Hepatocyte (in vitro differentiated cells): ENCODE results near the gene CPN2. TPM values are rescaled to one million over a fixed set of nuclear protein-coding genes. Genes with fewer than 3 reads are reported as not detected.

Experiments
- DNase-seq: peaks from one replicate; pipeline ENCODE4 v3.0.0-alpha.2; 2016; ENCODE audit warnings: low spot score
- H2AFZ ChIP-seq: fragments of 200-600 bp; sonication (generic); 2 replicates; pipeline ENCODE4 v1.6.0; 2016; ENCODE audit warnings: antibody characterized with exemption, mild to moderate bottlenecking
- H3K27ac ChIP-seq: fragments of 200-600 bp; sonication (generic); 2 replicates; pipeline ENCODE4 v1.5.1; 2016; ENCODE audit warnings: mild to moderate bottlenecking
- H3K27me3 ChIP-seq: fragments of 200-600 bp; sonication (generic); 2 replicates; pipeline ENCODE4 v1.6.1; 2016
- H3K36me3 ChIP-seq: fragments of 200-600 bp; sonication (generic); replicated peaks from 2 replicates; pipeline ENCODE4 v1.5.1; 2016; ENCODE audit warnings: low read depth; ENCODE audit not compliant: insufficient read depth
- H3K4me1 ChIP-seq: fragments of 200-600 bp; sonication (generic); 2 replicates; pipeline ENCODE4 v1.5.1; 2016; ENCODE audit warnings: mild to moderate bottlenecking, moderate library complexity; ENCODE audit not compliant: insufficient read depth
- H3K4me2 ChIP-seq: fragments of 200-600 bp; sonication (generic); 2 replicates; pipeline ENCODE4 v1.6.0; 2016
- H3K4me3 ChIP-seq: fragments of 200-600 bp; sonication (generic); 2 replicates; pipeline ENCODE4 v1.5.1; 2016; ENCODE audit warnings: mild to moderate bottlenecking
- H3K79me2 ChIP-seq: fragments of 200-600 bp; sonication (generic); 2 replicates; pipeline ENCODE4 v1.6.0; 2017; ENCODE audit warnings: mild to moderate bottlenecking
- H3K9me2 ChIP-seq: fragments of 200-600 bp; sonication (generic); replicated peaks from 2 replicates; pipeline ENCODE4 v1.6.0; 2017; ENCODE audit warnings: mild to moderate bottlenecking; ENCODE audit not compliant: insufficient read depth
- H3K9me3 ChIP-seq: fragments of 200-600 bp; sonication (generic); 2 replicates; pipeline ENCODE4 v1.5.1; 2016; ENCODE audit warnings: low read depth, mild to moderate bottlenecking
- H4K20me1 ChIP-seq: fragments of 200-600 bp; sonication (generic); 2 replicates; pipeline ENCODE4 v1.6.0; 2016; ENCODE audit warnings: mild to moderate bottlenecking; ENCODE audit not compliant: insufficient read depth, poor library complexity, severe bottlenecking
- EZH2 ChIP-seq: fragments of 200-600 bp; sonication (generic); IDR thresholded peaks from 2 replicates; pipeline ENCODE4 v1.6.1; 2016; ENCODE audit warnings: antibody characterized with exemption, mild to moderate bottlenecking, borderline replicate concordance
- EZH2phosphoT487 ChIP-seq: fragments of 200-600 bp; sonication (generic); IDR thresholded peaks from one replicate; pipeline ENCODE4 v1.6.1; 2018; ENCODE audit warnings: antibody characterized with exemption, mild to moderate bottlenecking, low read depth, moderate library complexity; ENCODE audit not compliant: unreplicated experiment, severe bottlenecking
- WGBS: methylation state at CpG from one replicate; pipeline ENCODE4 v1.1.6; 2016; ENCODE audit warnings: low lambda C conversion rate; ENCODE audit errors: missing lambda C conversion rate; 5-methylcytosine and 5-hydroxymethylcytosine counted together
- polyA plus RNA-seq: library from polyadenylated mRNA; unstranded; fragments of >200 nt; fragmentation: Nextera tagmentation; extraction: Ambion mirVana; gene quantifications from 2 replicates; pipeline ENCODE4 v1.2.1, GENCODE V29; 2016
- total RNA-seq: library from RNA; depleted of rRNA; stranded (reverse); fragments of >200 nt; gene quantifications from 2 replicates; pipeline ENCODE4 v1.2.3, GENCODE V29; 2014
- TF ChIP-seq, protein P1 (sequence below): fragments of 200-600 bp; sonication (generic); IDR thresholded peaks from 2 replicates; pipeline ENCODE4 v1.5.1; 2016; ENCODE audit warnings: antibody characterized with exemption, mild to moderate bottlenecking; ENCODE audit not compliant: poor library complexity

CPN2 gene
- total and polyA plus RNA-seq, 2 experiments from 2014 or later: 3.3 to 4.6 TPM

DNA sequence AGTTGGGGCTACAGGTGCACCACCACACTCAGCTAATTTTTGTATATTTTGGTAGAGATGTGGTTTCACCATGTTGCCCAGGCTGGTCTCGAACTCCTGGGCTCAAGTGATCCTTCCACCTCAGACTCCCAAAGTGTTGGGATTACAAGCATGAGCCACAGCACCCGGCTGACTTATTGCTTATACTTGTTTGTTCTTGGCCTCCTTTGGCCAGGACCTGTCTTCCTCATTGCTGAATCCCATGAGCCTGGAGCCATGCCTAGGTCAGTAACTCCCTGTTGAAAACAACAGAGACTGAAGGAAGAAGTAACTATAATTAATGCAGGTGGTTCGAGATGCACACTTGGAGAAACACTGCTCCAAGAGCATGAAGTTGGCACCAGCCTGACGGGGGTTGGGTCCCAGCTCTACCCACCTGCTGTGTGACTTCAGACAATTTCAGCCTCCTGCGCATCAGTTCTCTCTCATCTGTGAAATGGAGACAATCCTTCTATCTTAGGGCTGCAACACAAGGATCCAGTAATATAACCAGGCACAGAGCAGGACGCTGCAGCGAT lies 38.9 kb downstream of the CPN2 start:
- H3K9me3 ChIP-seq: no peaks in the 10 kb centered on the region
- H3K79me2 ChIP-seq: no peaks in the 10 kb centered on the region
- H3K27me3 ChIP-seq: no peaks in the 10 kb centered on the region
- H3K4me3 ChIP-seq: no peak overlapping the region
- H3K9me2 ChIP-seq: no peaks in the 10 kb centered on the region
- H3K36me3 ChIP-seq: no peaks in the 10 kb centered on the region
- peak overlapping the region; percentile 49 for H3K4me2 ChIP-seq
- no peak for DNase-seq
- H4K20me1 ChIP-seq: no peaks in the 10 kb centered on the region
- H3K4me1 ChIP-seq: peaks cover 41% of the 10 kb centered on the region
- H3K27ac ChIP-seq: peak overlapping the region; percentile 10
- no peak overlapping the region for H2AFZ ChIP-seq
- TF ChIP-seq, protein P1, sequence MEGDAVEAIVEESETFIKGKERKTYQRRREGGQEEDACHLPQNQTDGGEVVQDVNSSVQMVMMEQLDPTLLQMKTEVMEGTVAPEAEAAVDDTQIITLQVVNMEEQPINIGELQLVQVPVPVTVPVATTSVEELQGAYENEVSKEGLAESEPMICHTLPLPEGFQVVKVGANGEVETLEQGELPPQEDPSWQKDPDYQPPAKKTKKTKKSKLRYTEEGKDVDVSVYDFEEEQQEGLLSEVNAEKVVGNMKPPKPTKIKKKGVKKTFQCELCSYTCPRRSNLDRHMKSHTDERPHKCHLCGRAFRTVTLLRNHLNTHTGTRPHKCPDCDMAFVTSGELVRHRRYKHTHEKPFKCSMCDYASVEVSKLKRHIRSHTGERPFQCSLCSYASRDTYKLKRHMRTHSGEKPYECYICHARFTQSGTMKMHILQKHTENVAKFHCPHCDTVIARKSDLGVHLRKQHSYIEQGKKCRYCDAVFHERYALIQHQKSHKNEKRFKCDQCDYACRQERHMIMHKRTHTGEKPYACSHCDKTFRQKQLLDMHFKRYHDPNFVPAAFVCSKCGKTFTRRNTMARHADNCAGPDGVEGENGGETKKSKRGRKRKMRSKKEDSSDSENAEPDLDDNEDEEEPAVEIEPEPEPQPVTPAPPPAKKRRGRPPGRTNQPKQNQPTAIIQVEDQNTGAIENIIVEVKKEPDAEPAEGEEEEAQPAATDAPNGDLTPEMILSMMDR: no peak
- no peak for TF ChIP-seq EZH2
- TF ChIP-seq EZH2phosphoT487: no peak
- 59% methylated on average over 7 of the region's 7 CpGs for WGBS

DNA sequence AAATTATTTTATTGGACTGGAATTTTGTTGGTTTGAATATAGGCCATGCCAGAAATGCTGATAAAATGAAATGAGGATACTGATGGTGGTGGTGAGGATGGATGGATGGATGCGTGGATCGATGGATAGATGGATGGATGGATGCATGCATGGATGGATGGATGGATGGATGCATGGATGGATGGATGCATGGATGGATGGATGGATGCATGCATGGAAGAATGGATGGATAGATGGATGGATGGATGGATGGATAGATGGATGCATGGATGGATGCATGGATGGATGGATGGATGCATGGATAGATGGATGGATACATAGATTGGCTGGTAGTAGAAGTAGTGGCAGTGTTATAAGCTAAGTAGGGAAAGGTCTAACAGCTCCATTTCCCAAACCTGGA lies 40.1 kb downstream of the CPN2 start:
- Histone ChIP-seq H3K4me1 (peaks cover 39% of the 10 kb centered on the region), H3K9me3 (no peaks in the 10 kb centered on the region), H3K79me2 (no peaks in the 10 kb centered on the region), H3K9me2 (no peaks in the 10 kb centered on the region), H3K4me2 (no peak overlapping the region), H3K36me3 (no peaks in the 10 kb centered on the region), H3K27me3 (no peaks in the 10 kb centered on the region), H3K4me3 (no peak overlapping the region), H2AFZ (no peak overlapping the region), H3K27ac (no peak overlapping the region), H4K20me1 (no peaks in the 10 kb centered on the region)
- no peak for TF ChIP-seq EZH2phosphoT487
- TF ChIP-seq EZH2: no peak
- TF ChIP-seq, protein P1: no peak
- DNase-seq: no peak
- WGBS: 98% methylated on average over 2 of the region's 2 CpGs

DNA sequence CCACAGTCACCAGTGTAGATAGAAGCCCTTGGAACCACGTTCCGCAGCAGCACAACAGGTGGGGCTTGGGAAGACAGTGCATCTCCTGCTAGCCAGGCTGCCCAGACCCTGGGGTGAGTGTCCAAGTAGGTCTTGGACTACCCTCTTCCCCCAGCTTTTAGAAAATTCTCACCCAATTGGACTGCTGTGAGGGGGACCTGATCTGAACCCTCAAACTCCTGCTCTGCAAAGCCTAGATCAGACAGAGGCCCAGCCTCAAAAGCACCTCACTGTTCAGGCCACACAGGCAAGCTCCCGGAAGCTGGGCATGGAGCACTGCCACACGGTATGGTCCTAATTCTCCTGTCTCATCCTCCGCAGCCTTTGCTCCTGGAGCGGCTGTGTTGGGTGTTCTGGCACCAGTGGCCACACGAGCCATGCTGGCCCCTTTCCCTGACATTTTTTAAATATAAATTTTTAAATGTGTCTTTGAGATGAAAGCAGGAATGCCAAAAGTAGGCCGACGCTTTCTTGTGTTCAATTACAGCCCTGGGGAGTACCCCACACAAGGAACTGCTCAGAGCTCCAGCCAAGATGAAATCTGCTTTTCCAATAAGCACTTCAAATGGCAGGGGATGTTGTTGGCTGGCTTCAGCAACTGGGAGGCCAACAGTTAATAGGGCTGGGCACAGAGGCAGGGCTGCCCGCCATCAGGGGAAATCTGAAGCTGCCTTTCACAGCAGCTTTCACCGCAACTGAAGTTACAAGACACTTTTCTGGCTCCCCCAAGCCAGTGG lies 40.9 kb downstream of the CPN2 start:
- DNase-seq: no peak
- no peaks in the 10 kb centered on the region for H4K20me1 ChIP-seq
- H3K27ac ChIP-seq: no peak overlapping the region
- H3K9me2 ChIP-seq: no peaks in the 10 kb centered on the region
- H3K27me3 ChIP-seq: no peaks in the 10 kb centered on the region
- TF ChIP-seq EZH2phosphoT487: no peak
- TF ChIP-seq EZH2: no peak
- TF ChIP-seq, protein P1: no peak
- H3K4me1 ChIP-seq: peaks cover 35% of the 10 kb centered on the region
- H3K4me3 ChIP-seq: no peak overlapping the region
- H2AFZ ChIP-seq: no peak overlapping the region
- no peaks in the 10 kb centered on the region for H3K79me2 ChIP-seq
- no peaks in the 10 kb centered on the region for H3K9me3 ChIP-seq
- no peaks in the 10 kb centered on the region for H3K36me3 ChIP-seq
- WGBS: 73% methylated on average over 11 of the region's 11 CpGs
- no peak overlapping the region for H3K4me2 ChIP-seq
